LNCaP clone FGC (cell line): Measurements from ENCODE around the gene RGMA.

Experiments
- DNase-seq: peaks from one replicate; pipeline ENCODE4 v3.0.0-alpha.2; 2011; ENCODE audit warnings: low read depth
- H3K4me3 ChIP-seq: 2 replicates; pipeline ENCODE4 v1.5.1; 2011; ENCODE audit warnings: mild to moderate bottlenecking, low read depth, low read length, control low read depth
- CTCF ChIP-seq: IDR thresholded peaks from 2 replicates; pipeline ENCODE4 v1.5.1; 2012; ENCODE audit warnings: mild to moderate bottlenecking; ENCODE audit not compliant: control insufficient read depth, insufficient read depth; ENCODE audit errors: extremely low read depth

RGMA gene

GRCh38 chr15:93073465-93073952 is 15.5 kb downstream of the RGMA start:
- no peak for DNase-seq
- no peak for TF ChIP-seq CTCF
- no peak overlapping the region; the same call in 1 of the 2 replicates for H3K4me3 ChIP-seq

- H3K4me3 ChIP-seq: peak overlapping the region; percentile 53
- no peak for DNase-seq
- 0 out of 2 replicates have a peak, but pooled peaks have one; percentile 3 for TF ChIP-seq CTCF
Observed at GRCh38 chr15:93072411-93073394, 16.3 kb downstream of the RGMA start.

- H3K4me3 ChIP-seq: peak overlapping the region; percentile 53; the same call in 1 of the 2 replicates
Observed at GRCh38 chr15:93072011-93072410, 17.0 kb downstream of the RGMA start.

GRCh38 chr15:93071469-93071936 is 17.5 kb downstream of the RGMA start:
- DNase-seq: no peak
- TF ChIP-seq CTCF: no peak
- no peak overlapping the region for H3K4me3 ChIP-seq

More at GRCh38 chr15:93072011-93072410, 17.0 kb downstream of the RGMA start:
- no peak for DNase-seq
- TF ChIP-seq CTCF: no peak

GRCh38 chr15:93070551-93071296 is 18.3 kb downstream of the RGMA start:
- TF ChIP-seq CTCF: no peak
- H3K4me3 ChIP-seq: no peak overlapping the region
- DNase-seq: no peak

- H3K4me3 ChIP-seq: no peak overlapping the region
- DNase-seq: peak; percentile 54
- no peak for TF ChIP-seq CTCF
Observed at GRCh38 chr15:93070132-93070531, 18.9 kb downstream of the RGMA start.
